Mesothelial cell of epicardium (in vitro differentiated cells): ENCODE data around the gene VSX2. TPM values are rescaled to one million over a fixed set of nuclear protein-coding genes. Genes with fewer than 3 reads are reported as not detected.
A peak's percentile ranks its signal among the peaks of the same experiment; 100 is the strongest.

ENCODE experiments used
- DNase-seq, 2 experiments: peaks; one replicate each; pipeline ENCODE4 v3.0.0; 2021; ENCODE audit warnings: low spot score in 2 of 2; ENCODE audit not compliant: unreplicated experiment in 2 of 2
- H3K27ac Mint-ChIP-seq: 2 replicates; pipeline ENCODE4 v1.8.0; 2021; ENCODE audit warnings: mixed read lengths
- H3K27me3 Mint-ChIP-seq: 2 replicates; pipeline ENCODE4 v1.8.0; 2021; ENCODE audit warnings: low read depth, mixed read lengths
- H3K36me3 Mint-ChIP-seq: 2 replicates; pipeline ENCODE4 v1.8.0; 2021; ENCODE audit warnings: mixed read lengths
- H3K4me1 Mint-ChIP-seq: 2 replicates; pipeline ENCODE4 v1.8.0; 2021; ENCODE audit warnings: mixed read lengths
- H3K4me3 Mint-ChIP-seq: 2 replicates; pipeline ENCODE4 v1.8.0; 2021; ENCODE audit warnings: mild to moderate bottlenecking, moderate library complexity, mixed read lengths
- H3K9me3 Mint-ChIP-seq: 2 replicates; pipeline ENCODE4 v1.8.0; 2021; ENCODE audit warnings: mixed read lengths
- CTCF ChIP-seq: fragments of 200-600 bp; sonication (generic); IDR thresholded peaks from one replicate; pipeline ENCODE4 v1.5.0; 2021; ENCODE audit warnings: antibody characterized with exemption; ENCODE audit not compliant: unreplicated experiment
- total RNA-seq: library from RNA; stranded (reverse); gene quantifications from 3 replicates; pipeline ENCODE4 v1.2.1, GENCODE V29; 2021

The VSX2 gene
- total RNA-seq, 1 donor from 2014 or later, result not detected

GRCh38 chr14:74235017-74235416, 4.2 kb upstream of the VSX2 start:
- no peaks in the 10 kb centered on the region for H3K36me3 Mint-ChIP-seq
- no peak overlapping the region for H3K4me3 Mint-ChIP-seq
- no peak for TF ChIP-seq CTCF
- DNase-seq, result no peak
- H3K9me3 Mint-ChIP-seq, result peaks cover 11% of the 10 kb centered on the region
- peaks cover 90% of the 10 kb centered on the region for H3K27me3 Mint-ChIP-seq
- H3K4me1 Mint-ChIP-seq, result no peaks in the 10 kb centered on the region
- no peak overlapping the region for H3K27ac Mint-ChIP-seq

DNA sequence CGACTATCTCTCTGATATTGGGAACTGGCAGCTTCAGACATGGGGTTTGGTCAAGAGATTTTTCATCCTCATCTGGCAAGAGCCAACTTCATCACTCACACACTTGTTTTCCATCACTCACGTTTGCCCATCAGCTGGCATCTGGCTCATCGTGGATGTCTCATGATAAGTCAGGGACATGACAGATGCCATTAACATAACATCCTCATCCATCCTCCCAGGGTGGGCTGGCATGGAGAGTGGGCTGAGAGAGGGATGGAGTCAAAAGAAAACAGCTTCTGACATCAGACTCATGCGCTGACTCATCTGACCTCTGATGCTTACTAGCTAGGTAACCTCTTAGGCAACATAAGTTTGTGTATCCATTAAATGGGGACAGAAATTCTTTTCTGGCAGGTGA, 1.8 kb upstream of the VSX2 start:
- no peak for TF ChIP-seq CTCF

DNA sequence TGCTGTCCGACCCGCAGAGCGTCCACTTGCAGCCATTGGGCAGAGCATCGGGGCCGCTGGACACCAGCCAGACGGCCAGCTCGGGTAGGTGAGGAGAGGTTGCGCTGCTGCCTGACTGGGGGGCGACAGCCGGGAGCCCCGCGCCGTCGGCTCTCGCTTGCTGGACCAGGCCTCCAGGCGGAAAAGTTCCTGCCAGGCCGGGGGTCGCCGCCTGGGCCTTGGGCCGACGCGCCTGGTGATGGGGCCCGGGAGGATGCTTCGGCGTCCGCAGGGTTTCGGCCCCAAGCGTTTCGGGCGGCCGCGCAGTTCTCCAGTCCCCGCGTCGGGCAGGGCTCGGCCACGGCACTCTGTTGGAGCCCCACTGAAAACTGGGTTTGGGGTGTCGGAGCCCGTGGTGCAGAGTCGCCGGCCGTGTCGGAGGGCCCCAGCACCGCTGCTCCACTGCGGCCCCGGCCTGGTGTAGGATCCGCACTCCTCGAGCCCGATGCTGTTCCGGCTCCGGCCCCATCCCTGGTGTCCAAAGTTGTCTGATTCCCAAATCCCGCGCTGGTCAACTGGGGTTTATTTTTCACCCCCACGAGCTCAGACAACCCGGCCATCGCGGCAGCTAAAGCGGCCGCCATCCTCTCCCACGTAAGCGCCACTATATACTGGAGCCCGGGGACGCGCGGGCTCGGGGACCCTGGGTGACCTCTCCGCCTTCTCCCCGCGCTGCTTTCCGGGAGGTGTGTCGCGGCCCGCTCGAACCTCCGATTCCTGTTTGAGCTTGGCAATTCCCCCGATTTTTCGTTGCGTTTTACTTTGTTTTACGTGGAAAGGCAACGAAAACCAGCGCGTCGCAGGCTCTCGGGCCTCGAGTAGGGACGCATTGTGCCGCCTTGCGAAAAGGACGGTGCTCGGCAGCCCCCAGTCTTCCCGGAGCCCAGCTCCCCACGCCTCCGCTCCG, 872 bp downstream of the VSX2 start:
- peaks cover 95% of the 10 kb centered on the region for H3K27me3 Mint-ChIP-seq
- no peaks in the 10 kb centered on the region for H3K36me3 Mint-ChIP-seq
- no peak for TF ChIP-seq CTCF
- DNase-seq, result no peak
- H3K4me3 Mint-ChIP-seq, result no peak overlapping the region
- H3K9me3 Mint-ChIP-seq, result no peaks in the 10 kb centered on the region
- peaks cover 15% of the 10 kb centered on the region for H3K4me1 Mint-ChIP-seq
- no peak overlapping the region for H3K27ac Mint-ChIP-seq

More for the DNA sequence above, 1.8 kb upstream of the VSX2 start:
- Mint-ChIP-seq H3K36me3 (no peaks in the 10 kb centered on the region), H3K4me1 (peaks cover 15% of the 10 kb centered on the region), H3K9me3 (peaks cover under 1% of the 10 kb centered on the region), H3K27me3 (peaks cover 93% of the 10 kb centered on the region), H3K27ac (no peak overlapping the region), H3K4me3 (no peak overlapping the region)
- no peak for DNase-seq

DNA sequence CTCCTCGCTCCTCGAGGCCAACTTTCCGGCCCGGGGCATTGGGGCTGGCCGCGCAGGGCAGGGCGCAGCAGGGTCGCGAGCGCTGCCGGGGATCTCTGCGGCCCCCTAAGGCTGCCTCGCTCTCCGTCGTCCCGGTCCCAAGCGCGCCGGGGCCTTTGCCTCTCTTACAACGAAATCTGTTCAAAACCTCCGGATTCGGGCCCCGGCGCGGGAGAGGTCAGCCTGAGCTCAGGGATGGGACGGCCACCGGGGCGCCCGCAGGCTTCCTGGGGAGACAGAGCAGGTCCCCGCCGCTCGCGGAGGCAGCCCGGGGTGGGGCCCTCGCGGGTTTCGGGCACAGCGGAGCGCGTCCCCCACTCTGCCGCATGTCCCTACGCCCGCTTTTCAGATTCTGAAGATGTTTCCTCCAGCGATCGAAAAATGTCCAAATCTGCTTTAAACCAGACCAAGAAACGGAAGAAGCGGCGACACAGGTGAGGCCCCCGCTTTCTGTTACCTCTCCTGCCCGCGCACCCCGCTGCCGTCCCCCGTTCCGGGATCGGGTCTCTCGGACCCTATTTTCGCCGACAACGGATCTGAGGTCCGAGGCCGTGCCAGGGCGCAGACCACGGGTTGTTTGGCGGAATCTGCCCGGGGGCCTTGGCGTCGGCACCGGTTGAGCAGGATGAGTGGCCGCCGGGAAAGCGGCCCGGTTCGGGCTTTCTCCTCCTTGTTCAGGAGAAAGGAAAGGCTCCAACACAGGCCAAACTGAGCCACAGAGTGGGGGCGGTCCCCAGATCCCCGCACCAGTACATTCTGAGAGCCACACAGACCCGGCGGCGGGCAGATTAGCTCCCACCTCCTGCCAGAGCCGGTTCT, 1.8 kb downstream of the VSX2 start:
- H3K36me3 Mint-ChIP-seq, result no peaks in the 10 kb centered on the region
- H3K4me1 Mint-ChIP-seq, result peaks cover 15% of the 10 kb centered on the region
- no peak overlapping the region for H3K27ac Mint-ChIP-seq
- H3K9me3 Mint-ChIP-seq, result no peaks in the 10 kb centered on the region
- TF ChIP-seq CTCF, result no peak
- H3K4me3 Mint-ChIP-seq, result peak overlapping the region; percentile 41
- peak in 1 of 2 experiments; percentile 51 for DNase-seq
- H3K27me3 Mint-ChIP-seq, result peaks cover 95% of the 10 kb centered on the region

GRCh38 chr14:74241652-74242017, 2.4 kb downstream of the VSX2 start:
- H3K27me3 Mint-ChIP-seq, result peaks cover 96% of the 10 kb centered on the region
- H3K27ac Mint-ChIP-seq, result no peak overlapping the region
- peak overlapping the region; percentile 41 for H3K4me3 Mint-ChIP-seq

More at GRCh38 chr14:74241652-74242017, 2.4 kb downstream of the VSX2 start:
- no peak for DNase-seq
- H3K36me3 Mint-ChIP-seq, result no peaks in the 10 kb centered on the region
- no peak for TF ChIP-seq CTCF
- H3K4me1 Mint-ChIP-seq, result peaks cover 15% of the 10 kb centered on the region
- no peaks in the 10 kb centered on the region for H3K9me3 Mint-ChIP-seq
